Keratinocyte (primary cell): ENCODE measurements around the gene FKBP14.

Source experiments
- EZH2 ChIP-seq: IDR thresholded peaks from one replicate; pipeline ENCODE4 v1.6.1; 2012; ENCODE audit warnings: inconsistent platforms, mild to moderate bottlenecking, low read length, moderate library complexity
- TF ChIP-seq, protein P1 (sequence below), 3 experiments: IDR thresholded peaks in 1 of 3; conservative IDR thresholded peaks in 1 of 3; optimal IDR thresholded peaks in 1 of 3; 2 replicates in 2 of 3; 3 replicates in 1 of 3; pipeline versions ENCODE3 to v1.5.1; 2011; ENCODE audit warnings: low read length in 3 of 3, mild to moderate bottlenecking in 3 of 3, moderate library complexity in 2 of 3, control low read depth in 1 of 3, inconsistent platforms in 1 of 3; ENCODE audit not compliant: insufficient read depth in 2 of 3; ENCODE audit errors: extremely low read depth in 1 of 3

DNA sequence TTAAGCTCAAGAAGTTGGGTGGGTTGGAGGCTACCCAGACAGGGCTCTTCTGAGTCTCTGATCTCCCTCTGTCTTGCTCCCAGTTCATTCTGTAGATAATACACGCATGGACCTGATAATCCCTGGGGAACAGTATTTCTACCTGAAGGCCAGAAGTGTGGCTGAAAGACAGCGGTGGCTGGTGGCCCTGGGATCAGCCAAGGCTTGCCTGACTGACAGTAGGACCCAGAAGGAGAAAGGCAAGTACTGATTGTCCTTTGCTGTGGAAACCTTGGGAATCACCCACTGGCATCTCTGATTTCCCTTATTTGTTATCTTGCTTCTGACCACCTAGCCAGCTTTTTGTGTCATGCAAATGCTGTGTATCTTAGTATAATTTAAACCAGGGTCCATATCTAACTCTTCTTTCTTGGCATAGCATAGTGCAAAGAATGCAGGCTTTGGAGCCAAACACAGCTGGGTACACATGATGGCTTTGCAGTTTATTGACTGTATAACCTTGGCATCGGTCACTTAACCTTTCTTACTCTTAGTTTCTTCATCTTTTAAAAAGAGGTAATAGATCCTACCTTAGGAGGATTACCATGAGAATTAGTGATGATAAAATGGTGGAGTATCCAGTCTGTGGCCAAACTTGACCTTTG lies 19.7 kb upstream of the FKBP14 start:
- TF ChIP-seq, protein P1, sequence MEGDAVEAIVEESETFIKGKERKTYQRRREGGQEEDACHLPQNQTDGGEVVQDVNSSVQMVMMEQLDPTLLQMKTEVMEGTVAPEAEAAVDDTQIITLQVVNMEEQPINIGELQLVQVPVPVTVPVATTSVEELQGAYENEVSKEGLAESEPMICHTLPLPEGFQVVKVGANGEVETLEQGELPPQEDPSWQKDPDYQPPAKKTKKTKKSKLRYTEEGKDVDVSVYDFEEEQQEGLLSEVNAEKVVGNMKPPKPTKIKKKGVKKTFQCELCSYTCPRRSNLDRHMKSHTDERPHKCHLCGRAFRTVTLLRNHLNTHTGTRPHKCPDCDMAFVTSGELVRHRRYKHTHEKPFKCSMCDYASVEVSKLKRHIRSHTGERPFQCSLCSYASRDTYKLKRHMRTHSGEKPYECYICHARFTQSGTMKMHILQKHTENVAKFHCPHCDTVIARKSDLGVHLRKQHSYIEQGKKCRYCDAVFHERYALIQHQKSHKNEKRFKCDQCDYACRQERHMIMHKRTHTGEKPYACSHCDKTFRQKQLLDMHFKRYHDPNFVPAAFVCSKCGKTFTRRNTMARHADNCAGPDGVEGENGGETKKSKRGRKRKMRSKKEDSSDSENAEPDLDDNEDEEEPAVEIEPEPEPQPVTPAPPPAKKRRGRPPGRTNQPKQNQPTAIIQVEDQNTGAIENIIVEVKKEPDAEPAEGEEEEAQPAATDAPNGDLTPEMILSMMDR (optimal IDR thresholded peaks at IDR 0.05 in 1 of 3, IDR thresholded peaks at IDR 0.05 in 1 of 3, conservative IDR thresholded peaks at IDR 0.05 in 1 of 3; ENCODE audit: extremely low read depth in 1 of 3, insufficient read depth in 2 of 3, low read length in 3 of 3), result no peak
- TF ChIP-seq EZH2, result no peak
